Measurements from ENCODE around the gene NELFE. TPM values are rescaled to one million over a fixed set of nuclear protein-coding genes. Genes with fewer than 3 reads are reported as not detected.

The NELFE gene
- total and polyA plus RNA-seq, 2 of the 13 experiments (the other 11 are each of a cell fraction or from before 2014, with no cell fraction given) = 51.3 to 69.8 TPM

- TF ChIP-seq HNF4A (CRISPR knock-in tag; IDR thresholded peaks at IDR 0.05) (peak; percentile 98), ZNF180 (CRISPR knock-in tag; IDR thresholded peaks at IDR 0.05; ENCODE audit: borderline replicate concordance, low read depth) (no peak), HMGXB4 (CRISPR knock-in tag; IDR thresholded peaks at IDR 0.05; ENCODE audit: borderline replicate concordance in 1 of 2, low read depth in 1 of 2) (peak; percentile 59 to 60; a peak in 2 of 4 replicates), KDM5B (CRISPR knock-in tag; IDR thresholded peaks at IDR 0.05; ENCODE audit: borderline replicate concordance) (no peak; the same call in 1 of the 2 replicates), ELF3 (CRISPR knock-in tag; IDR thresholded peaks at IDR 0.05) (peak; percentile 90), ISL2 (CRISPR knock-in tag; IDR thresholded peaks at IDR 0.05) (peak; percentile 77), HMG20B (CRISPR knock-in tag; conservative IDR thresholded peaks at IDR 0.05) (peak; percentile 67), IRF9 (CRISPR knock-in tag; IDR thresholded peaks at IDR 0.05; ENCODE audit: borderline replicate concordance) (0 out of 2 replicates have a peak, but pooled peaks have one; percentile 67), NR2C2 (CRISPR knock-in tag; IDR thresholded peaks at IDR 0.05; ENCODE audit: borderline replicate concordance) (peak; percentile 53; the same call in 1 of the 2 replicates), ZNF580 (CRISPR knock-in tag; IDR thresholded peaks at IDR 0.05; ENCODE audit: borderline replicate concordance, low read depth) (peak; percentile 88; the same call in 1 of the 2 replicates), IKZF5 (CRISPR knock-in tag; IDR thresholded peaks at IDR 0.05) (peak; percentile 96), ZFP36L1 (CRISPR knock-in tag; IDR thresholded peaks at IDR 0.05) (no peak), PAF1 (CRISPR knock-in tag; IDR thresholded peaks at IDR 0.05) (no peak), GATA4 (IDR thresholded peaks at IDR 0.05; ENCODE audit: borderline replicate concordance, low read depth) (0 out of 2 replicates have a peak, but pooled peaks have one; percentile 48), MBNL3 (CRISPR knock-in tag; conservative IDR thresholded peaks at IDR 0.05) (peak; percentile 72; the same call in 1 of the 2 replicates), ETV5 (CRISPR knock-in tag; IDR thresholded peaks at IDR 0.05; ENCODE audit: borderline replicate concordance) (peak; percentile 85), ZFYVE20 (CRISPR knock-in tag; IDR thresholded peaks at IDR 0.05; ENCODE audit: borderline replicate concordance, low read depth) (no peak), AKAP8 (CRISPR knock-in tag; IDR thresholded peaks at IDR 0.05) (peak; percentile 56; the same call in 1 of the 2 replicates), CENPT (CRISPR knock-in tag; IDR thresholded peaks at IDR 0.05; ENCODE audit: low read depth) (no peak), NRL (CRISPR knock-in tag; IDR thresholded peaks at IDR 0.05; ENCODE audit: borderline replicate concordance) (peak; percentile 54; the same call in 1 of the 2 replicates), ZNF660 (CRISPR knock-in tag; IDR thresholded peaks at IDR 0.05; ENCODE audit: borderline replicate concordance, low read depth) (no peak), AHR (CRISPR knock-in tag; IDR thresholded peaks at IDR 0.05) (peak; percentile 62), MXI1 (IDR thresholded peaks at IDR 0.05; ENCODE audit: borderline replicate concordance, low read depth, low read length) (peak; percentile 93; the same call in 2 of the 3 replicates), HNRNPL (IDR thresholded peaks at IDR 0.05; ENCODE audit: low read depth, low read length) (no peak), ZNF678 (CRISPR knock-in tag; IDR thresholded peaks at IDR 0.05) (no peak)
These were observed 31.4 kb downstream of the NELFE start, which contains the start of gene C2 (continued) for GRCh38 chr6:31927242-31927862.
